ENCODE results near the gene MORN4. TPM values are rescaled to one million over a fixed set of nuclear protein-coding genes. Genes with fewer than 3 reads are reported as not detected.
A peak's percentile ranks its signal among the peaks of the same experiment; 100 is the strongest.

MORN4 gene
- total and polyA plus RNA-seq, 7 donors: 1.8 to 5.6 (median 3.9) TPM

GRCh38 chr10:97590082-97590747 lies 43.1 kb downstream of the MORN4 start:
- H3K9me3 ChIP-seq: no peaks in the 10 kb centered on the region
- no peaks in the 10 kb centered on the region for H3K36me3 ChIP-seq (ENCODE audit: insufficient read depth in 1 of 2, low read depth in 1 of 2)
- peak in 1 of 2 donors; percentile 40 for DNase-seq
- intact Hi-C loops (cut with DNase I): no loop called here
- 89 to 96% (median 89%) methylated on average over 15 of the region's 15 CpGs for WGBS, 3 donors
- H3K4me1 ChIP-seq: peaks cover 5% of the 10 kb centered on the region
- no peaks in the 10 kb centered on the region for H3K27me3 ChIP-seq (ENCODE audit: insufficient read depth in 3 of 3, low read length in 2 of 3)
- no peak for ATAC-seq
- no peak overlapping the region for H3K4me3 ChIP-seq
- TF ChIP-seq, protein P1, sequence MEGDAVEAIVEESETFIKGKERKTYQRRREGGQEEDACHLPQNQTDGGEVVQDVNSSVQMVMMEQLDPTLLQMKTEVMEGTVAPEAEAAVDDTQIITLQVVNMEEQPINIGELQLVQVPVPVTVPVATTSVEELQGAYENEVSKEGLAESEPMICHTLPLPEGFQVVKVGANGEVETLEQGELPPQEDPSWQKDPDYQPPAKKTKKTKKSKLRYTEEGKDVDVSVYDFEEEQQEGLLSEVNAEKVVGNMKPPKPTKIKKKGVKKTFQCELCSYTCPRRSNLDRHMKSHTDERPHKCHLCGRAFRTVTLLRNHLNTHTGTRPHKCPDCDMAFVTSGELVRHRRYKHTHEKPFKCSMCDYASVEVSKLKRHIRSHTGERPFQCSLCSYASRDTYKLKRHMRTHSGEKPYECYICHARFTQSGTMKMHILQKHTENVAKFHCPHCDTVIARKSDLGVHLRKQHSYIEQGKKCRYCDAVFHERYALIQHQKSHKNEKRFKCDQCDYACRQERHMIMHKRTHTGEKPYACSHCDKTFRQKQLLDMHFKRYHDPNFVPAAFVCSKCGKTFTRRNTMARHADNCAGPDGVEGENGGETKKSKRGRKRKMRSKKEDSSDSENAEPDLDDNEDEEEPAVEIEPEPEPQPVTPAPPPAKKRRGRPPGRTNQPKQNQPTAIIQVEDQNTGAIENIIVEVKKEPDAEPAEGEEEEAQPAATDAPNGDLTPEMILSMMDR (IDR thresholded peaks at IDR 0.05): no peak
- H3K27ac ChIP-seq: no peak overlapping the region

GRCh38 chr10:97589479-97589878 lies 43.8 kb downstream of the MORN4 start, which contains the start of gene C10orf62:
C10orf62 (plus strand) TSS chr10:97589721; CDS start chr10:97589898, 177 bp downstream.
- Histone ChIP-seq H3K9me3 (no peaks in the 10 kb centered on the region), H3K27ac (no peak within 1 kb of the TSS), H3K4me3 (no peak within 1 kb of the TSS), H3K4me1 (peaks cover 9% of the 10 kb centered on the region), H3K27me3 (ENCODE audit: insufficient read depth in 3 of 3, low read length in 2 of 3) (no peaks in the 10 kb centered on the region), H3K36me3 (ENCODE audit: insufficient read depth in 1 of 2, low read depth in 1 of 2) (no peaks in the 10 kb centered on the region)
- TF ChIP-seq, protein P1 (IDR thresholded peaks at IDR 0.05): no peak
- ATAC-seq (no peak), DNase-seq (no peak)
- WGBS, 3 donors: 68 to 74% (median 72%) methylated on average over 3 of the region's 3 CpGs
- intact Hi-C loops (cut with DNase I): no loop called here

DNA sequence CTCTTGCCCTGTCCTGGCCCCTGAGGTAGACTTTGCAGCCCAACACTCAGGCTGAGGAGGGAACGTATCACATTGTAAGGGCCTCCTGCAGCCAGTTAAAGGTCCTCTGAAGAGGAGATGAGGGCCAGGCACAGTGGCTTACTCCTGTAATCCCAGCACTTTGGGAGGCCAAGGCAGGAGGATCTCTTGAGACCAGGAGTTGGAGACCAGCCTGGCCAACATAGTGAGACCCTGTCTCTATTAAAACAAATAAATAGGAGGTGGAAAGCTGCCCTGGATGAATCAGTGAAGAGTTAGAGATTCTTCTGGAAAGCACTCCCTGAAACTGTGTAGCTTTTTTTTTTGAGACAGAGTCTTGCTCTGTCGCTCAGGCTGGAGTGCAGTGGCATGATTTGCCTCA lies 46.1 kb downstream of the MORN4 start:
- intact Hi-C loops (cut with DNase I): no loop called here
- peak overlapping the region; percentile 23 for H3K27ac ChIP-seq
- 75 to 92% (median 79%) methylated on average over 2 of the region's 2 CpGs for WGBS, 3 donors

GRCh38 chr10:97585439-97585811 lies 47.9 kb downstream of the MORN4 start:
- DNase-seq: peak in 1 of 2 donors; percentile 48
- Histone ChIP-seq H3K4me3 (no peak overlapping the region), H3K27ac (peak overlapping the region; percentile 69), H3K27me3 (ENCODE audit: insufficient read depth in 3 of 3, low read length in 2 of 3) (no peaks in the 10 kb centered on the region), H3K36me3 (ENCODE audit: insufficient read depth in 1 of 2, low read depth in 1 of 2) (peaks cover 0 to 24% of the 10 kb centered on the region in 2 donors), H3K9me3 (no peaks in the 10 kb centered on the region), H3K4me1 (peaks cover 24% of the 10 kb centered on the region)
- peak in 3 of 4 donors; percentile 4 to 11 (median 7) for ATAC-seq
- WGBS, 3 donors: 78 to 82% (median 79%) methylated on average over 5 of the region's 5 CpGs
- TF ChIP-seq, protein P1 (IDR thresholded peaks at IDR 0.05): no peak
- intact Hi-C loops (cut with DNase I): no loop called here

More for the DNA sequence above, 46.1 kb downstream of the MORN4 start:
- Histone ChIP-seq H3K4me1 (peaks cover 24% of the 10 kb centered on the region), H3K36me3 (ENCODE audit: insufficient read depth in 1 of 2, low read depth in 1 of 2) (peaks cover 0 to 6% of the 10 kb centered on the region in 2 donors), H3K27me3 (ENCODE audit: insufficient read depth in 3 of 3, low read length in 2 of 3) (no peaks in the 10 kb centered on the region), H3K4me3 (no peak overlapping the region), H3K9me3 (no peaks in the 10 kb centered on the region)
- TF ChIP-seq, protein P1 (IDR thresholded peaks at IDR 0.05): no peak
- ATAC-seq: no peak
- no peak for DNase-seq
